Fibroblast of peridontal ligament (primary cell): ENCODE results near the gene SLC8A1.

Experiments used
- DNase-seq: peaks from one replicate; pipeline ENCODE4 v3.0.0-alpha.2; 2010; ENCODE audit errors: extremely low read depth

SLC8A1 gene

DNA sequence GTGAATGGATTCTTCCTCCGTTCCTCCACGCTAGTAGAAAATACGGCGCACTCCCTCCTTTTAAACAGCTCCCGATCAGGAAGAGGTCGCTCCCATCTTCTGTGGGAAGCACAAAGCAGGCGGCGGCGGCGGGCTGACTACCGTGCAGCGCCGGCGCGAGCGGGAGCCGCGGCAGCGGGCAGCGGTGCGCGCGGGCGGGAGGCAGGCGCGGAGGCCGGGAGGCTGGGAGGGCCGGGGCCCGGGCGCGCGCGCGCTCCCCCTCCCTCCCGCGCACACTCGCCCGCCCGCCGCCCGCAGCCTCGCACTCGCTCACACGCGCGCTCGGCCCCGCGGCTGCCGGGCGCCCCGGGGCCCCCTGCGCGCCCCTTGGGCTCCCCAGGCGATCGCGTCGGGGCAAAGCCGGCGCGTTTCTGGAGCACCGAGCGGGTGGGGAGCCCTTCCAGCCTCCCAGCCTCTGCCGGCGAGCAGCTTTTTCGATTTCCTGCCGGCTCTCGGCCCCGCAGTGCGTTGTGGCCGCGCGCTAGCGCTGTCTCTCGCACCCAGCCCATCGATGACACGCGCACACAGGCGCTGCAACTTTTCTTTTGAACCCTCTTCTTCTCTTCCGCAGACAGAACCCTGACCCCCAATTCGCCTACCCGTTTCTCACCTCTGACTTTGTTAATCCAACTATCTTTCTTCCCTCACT is at the start of gene SLC8A1:
Gene SLC8A1 (minus strand): TSS at position 173 of the 688 bp plus-strand sequence.
- DNase-seq, result no peak

DNA sequence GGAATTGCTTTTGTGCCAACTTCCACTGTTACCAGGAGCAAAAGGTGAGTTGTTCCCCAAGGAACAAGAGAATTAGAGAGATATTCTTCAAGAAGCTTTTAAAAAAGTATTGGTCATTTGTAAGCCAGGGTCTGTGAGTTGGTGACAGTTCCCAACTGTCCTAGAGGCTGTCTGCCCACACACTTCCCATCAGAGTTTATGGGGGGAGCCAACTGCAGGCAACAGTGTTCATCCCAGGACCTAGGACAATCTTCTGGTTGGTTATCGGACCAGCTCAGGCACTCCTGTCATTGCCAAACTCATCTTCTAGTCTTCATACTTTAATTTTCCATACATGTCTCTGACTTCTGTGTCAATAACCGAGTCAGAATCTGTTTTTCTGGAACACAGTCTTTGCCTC is 47.5 kb upstream of the SLC8A1 start:
- DNase-seq, result no peak

DNA sequence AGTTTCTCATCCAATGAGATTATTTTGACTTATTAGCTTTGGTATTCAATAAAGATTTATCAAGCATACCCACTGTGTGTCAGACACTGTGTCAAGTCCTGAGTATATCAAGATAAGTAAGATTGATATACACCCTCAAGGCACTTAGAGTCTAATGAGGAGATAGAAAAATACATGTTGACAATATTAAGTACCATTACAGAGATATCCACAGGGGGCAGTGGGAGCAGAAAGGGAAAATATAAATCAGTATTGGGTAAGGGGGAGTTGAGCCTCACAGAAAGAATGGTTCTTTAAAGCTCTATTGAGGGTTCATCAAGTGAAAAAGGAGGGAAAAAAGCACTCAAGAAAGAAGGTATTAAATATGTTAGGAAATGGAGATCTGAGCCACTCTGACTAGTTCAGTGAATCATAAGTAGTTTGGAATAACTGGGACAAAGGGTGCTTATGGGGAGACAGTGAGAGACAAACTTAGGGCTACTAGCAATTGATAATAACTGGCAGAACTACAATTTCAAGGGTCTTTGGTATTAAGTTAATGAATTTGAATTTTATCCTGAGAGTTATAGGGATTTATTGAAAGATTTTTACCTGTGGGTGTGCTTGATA is 45.5 kb upstream of the SLC8A1 start:
- DNase-seq, result peak; percentile 25

DNA sequence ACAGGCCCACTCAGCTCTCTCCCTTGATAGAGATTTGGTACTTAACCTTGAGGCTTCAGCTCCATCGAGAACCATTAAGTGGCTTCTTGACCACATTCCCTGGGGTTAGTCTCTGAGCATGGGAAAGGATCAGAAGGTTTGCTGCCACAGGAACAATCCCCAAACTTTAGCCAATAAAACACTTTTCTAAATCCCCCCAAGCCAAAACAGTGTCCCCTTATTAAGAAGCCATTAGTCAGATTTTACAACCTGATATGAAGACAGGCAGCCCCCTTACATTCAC is 37.7 kb upstream of the SLC8A1 start:
- DNase-seq, result no peak

DNA sequence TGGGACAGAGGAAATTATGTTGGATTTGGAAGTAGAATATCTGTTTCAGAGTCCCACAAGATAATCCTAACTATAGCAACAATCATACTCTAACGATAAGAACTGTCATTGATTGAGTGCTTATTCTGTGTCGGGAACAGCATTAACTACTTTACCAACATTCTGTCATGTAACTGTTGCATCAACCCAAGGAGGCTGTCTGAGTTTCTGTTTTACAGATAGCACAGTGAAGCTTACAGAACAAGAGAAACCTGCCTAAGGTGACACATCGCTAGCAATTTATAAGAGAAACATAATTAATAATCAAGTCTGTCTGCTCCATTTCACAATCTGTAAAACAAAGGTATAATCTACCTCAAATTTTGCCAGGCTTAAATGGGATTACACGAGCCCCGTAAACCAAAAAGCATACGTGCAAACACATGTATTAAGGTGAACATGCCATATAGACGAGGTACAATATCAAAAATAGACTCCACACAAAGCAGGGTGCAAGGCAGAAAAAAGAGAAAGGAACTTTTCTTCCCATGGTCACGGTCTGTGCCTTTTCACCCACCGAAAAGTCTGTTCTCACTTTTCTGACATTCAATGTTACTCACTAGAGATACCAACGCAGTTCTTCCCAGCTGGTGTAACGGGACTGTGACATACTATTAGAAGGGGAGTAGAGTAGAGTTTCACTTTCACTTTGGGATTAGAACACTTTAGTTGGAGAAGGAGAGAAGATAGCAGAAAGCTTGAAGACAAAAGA is 37.2 kb upstream of the SLC8A1 start:
- peak; percentile 56 for DNase-seq

DNA sequence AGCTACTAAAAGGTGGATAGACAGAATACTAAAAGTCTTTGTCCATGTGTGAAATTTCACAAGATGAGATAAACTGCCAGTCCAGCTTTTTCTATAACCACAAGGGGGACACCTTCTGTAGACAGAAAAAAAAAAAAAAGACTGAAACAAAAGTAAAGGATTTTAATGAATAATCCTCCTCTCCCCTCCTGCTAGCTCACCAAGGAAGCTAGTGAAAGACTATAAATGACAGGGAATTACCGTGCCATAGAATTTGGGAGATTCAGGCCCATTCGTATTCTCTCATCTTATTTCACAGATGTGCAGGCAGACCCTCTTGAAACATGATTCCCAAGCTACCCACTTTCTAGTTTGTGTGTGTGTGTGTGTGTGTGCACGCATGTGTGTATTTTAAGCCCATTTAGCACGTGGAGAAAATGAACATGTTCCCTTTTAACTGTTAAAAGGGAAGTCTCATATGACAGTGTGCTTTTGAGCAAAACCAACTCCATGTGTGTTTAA is 36.3 kb upstream of the SLC8A1 start:
- DNase-seq, result peak; percentile 69

DNA sequence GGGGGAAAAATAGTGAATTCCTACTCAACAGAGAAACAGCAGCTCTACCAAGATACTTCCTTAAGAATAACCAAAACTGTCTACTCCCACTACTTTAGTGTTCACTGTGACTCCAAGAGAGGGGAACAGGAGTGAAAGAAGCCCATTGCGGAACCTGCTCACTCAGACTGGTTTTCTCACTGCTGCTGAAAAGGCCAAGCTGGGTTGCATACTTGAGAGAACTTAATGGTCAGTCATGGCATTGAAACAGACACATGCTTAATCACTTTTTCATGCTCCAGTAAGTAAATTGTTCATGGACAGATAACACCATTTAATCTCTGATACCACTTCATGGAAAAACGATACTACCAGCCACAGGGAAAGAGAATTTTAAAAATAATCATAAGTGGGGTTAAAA is 35.7 kb upstream of the SLC8A1 start:
- DNase-seq, result no peak

DNA sequence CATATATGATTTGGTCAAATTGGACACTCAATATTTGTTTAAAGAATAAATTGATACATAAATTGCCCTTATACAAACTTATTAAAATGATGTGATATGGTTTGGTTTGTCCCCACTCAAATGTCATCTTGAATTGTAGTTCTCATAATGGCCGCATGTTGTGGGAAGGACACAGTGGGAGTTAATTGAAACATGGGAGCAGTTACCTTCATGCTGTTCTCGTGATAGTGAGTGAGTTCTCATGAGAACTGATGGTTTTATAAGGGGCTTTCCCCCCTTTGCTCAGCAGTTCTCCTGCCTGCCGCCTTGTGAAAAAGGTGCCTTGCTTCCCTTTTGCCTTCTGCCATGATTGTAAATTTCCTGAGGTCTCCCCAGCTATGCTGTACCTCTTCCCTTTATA is 34.0 kb upstream of the SLC8A1 start:
- no peak for DNase-seq

DNA sequence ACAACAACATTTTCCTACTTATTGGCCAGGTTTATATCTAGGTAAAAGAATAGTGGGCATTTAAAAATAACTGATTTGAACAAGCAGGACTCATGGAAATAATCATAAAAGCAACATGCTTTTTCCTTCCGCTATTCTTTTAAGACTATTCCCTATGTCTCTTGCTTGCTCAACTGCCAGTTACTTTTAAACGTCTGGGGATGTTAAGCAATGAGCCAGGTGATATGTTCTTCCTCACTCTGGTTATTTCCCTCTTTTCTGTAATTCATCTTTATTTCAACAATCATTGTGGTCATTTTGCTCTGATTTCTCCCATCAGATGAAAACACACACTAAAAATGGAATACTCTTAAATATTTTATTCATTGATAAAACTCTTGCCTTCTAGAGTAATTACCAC is 33.4 kb upstream of the SLC8A1 start:
- DNase-seq, result no peak

DNA sequence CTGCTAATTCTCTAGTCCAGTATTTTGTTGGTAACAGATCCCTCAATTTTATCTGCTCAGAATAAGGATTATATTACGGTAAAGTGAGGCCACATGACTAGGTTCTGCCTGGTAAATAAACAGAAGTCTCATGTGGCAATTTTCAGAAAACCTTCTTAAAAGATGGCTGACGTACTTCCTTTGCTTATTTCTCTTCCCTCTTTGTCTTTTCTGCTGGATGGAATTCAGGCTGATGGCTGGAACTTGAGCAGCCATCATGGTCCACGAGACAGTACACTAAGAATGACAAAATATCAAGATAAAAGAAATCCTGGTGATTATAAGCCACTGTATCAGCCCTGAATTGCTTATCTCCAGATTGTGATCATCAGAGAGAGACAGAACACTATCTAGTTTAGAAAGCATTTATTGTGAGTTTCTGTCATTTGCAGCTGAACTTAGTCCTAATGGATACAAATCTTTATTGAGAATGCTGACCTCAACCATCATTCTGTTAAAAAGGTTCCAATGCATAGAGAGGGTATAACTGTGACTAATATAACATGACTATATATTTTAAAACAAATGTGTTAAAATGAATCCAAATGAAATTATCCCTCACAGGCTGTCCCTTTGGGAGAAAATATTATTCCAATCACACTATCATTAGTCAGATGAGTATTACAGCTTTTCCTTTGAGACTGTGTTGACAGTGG is 31.8 kb upstream of the SLC8A1 start:
- DNase-seq, result no peak

DNA sequence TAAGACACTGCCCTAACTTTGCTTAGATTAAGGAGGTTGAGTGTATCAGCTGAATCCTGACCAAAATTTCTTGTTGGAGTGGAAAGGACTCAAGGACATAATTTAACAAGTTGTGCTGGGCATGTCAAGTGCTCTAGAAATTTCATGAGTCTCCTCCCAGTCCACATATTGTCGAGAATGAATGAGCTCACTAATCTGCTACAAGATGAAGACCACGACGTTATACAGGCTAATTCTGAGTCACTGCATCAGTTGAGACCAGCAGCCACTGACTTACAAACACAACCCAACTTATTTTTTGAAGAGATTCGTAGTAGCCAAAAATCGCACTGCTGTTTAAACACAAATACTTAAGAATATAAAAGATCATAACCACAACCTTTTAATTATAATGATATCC is 28.7 kb upstream of the SLC8A1 start:
- DNase-seq, result no peak

DNA sequence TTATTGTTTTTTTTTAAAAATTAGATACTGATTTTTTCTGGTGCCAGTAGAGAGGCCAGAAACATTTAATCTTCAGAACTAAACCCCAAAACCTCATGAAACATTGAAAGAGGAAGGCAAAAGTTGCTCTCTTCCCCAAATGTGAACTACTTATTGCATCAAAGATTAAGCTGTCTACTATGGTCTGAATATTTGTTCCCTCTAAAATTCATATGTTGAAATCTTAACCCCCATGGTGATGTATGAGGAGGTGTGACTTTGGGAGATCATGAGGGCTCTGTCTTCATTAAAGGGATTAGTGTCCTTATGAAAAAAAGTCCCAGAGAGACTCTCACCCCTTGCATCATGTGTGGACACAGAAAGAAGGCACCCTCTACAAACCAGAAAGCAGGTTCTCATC is 28.2 kb upstream of the SLC8A1 start:
- no peak for DNase-seq

DNA sequence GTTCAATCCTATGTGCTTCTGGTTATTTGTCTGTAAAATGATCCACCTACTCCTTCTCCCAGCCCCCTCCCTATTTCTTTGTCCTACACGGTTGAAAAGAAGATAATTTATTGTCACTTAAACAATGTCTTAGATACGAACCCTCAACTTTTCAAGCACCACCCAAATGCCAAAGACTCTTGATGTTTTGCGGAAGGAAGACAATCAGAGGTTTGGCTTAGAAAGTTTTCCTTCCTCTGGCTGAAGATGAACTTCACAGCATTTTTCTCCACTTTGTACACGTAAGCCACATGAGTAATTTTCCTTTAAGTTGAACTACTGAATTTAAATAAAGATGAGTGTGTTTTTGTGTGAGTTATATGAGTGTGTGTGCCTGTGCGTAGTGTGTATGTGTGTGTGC is 25.5 kb upstream of the SLC8A1 start:
- no peak for DNase-seq

DNA sequence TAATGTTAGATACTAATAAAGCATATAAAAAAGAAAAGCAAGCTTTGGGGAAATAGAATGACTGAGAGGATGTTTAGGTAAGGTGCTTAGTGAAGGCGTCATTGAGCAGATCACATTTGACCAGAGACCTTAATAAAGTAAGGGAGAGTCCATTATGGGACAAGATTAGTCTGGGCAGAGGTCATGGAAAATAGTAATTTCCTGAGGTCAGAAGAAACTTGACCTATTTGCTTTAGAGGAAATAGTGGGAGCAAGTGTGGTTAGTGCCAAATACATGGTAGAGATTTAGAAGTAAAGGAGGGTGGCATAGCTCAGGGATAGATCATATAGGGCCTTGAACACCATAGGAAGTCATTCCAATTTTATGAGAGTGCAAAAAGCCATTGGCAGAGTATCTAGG is 24.5 kb upstream of the SLC8A1 start:
- no peak for DNase-seq

DNA sequence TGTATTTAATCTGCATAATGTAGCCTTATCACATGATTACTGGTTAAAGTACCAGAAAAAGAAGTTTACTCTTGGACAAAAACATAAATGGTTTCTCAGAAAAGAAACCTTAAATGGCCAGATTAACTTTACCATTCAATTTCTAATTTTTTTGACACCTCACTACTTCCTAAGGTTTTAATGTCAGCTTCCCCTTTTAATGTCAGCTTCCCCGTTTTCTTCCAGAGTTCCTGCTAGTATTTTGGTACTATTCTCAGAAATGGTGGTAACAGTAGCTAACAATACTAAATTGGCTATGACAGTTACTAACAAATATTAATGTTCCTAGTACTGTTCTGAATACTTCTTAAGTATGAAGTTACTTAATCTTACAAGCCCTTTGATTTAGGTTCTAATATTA is 22.4 kb upstream of the SLC8A1 start:
- no peak for DNase-seq

DNA sequence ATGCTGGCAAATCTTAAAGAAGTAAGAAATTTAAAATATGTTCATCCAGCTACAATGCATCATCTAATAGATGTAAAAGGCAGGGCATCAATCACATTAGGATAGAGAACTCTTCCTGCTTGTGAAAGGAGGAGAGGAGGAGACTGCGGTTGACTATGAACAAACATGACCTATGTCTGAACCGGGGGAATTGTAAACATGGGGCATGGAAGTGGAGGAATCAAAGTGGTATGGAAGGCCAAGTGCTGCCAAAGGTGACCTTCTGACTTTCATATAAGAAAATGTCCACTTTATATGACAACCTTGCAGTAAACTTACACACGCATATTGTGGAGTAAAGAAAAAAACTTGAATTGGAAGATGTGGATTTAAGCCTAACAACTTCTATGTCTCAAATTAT is 20.0 kb upstream of the SLC8A1 start:
- DNase-seq, result no peak

DNA sequence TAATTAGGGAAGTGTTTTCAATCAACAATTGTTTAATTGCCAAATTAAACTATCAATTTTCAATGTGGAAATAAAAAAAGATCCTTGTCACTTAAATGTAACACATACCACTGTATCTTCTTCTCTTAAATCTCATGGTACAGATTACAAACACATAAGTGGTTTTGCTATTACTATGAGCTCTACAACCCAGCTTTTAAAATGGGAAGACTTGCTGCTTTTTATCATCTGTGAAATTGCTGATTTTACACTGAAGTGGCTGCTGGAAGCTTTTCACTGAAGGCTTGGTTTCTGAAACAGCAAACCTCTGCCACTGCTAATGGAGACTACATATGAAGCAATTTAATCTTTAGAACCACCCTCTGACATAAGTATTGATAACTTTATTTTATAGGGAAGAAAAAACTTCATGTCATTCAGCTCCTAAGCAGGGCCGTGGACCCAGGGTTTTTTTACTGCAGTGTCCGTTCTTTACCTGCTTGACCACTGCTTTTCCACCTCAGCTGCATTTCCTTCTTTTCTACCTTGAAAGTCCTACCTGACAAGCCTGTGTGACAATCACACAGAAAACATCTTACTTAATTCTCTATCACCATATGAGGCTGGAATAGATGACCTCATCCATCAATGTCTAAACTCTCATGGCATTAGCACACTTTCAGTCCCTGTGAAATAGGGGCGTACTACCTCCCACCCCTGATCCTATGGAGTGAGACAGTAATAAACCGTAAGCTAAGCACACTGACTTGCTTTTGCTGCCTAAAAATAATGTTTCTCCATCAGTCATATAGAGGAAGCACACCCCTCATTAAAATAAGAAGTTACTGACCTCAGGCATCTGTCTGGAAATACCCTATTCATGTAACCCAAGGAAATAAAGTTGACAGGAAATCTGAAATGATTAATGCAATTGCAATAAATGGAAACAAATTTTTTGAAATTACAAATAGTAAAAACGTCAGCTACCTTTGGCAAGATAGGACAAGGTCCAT is 19.2 kb upstream of the SLC8A1 start:
- no peak for DNase-seq

DNA sequence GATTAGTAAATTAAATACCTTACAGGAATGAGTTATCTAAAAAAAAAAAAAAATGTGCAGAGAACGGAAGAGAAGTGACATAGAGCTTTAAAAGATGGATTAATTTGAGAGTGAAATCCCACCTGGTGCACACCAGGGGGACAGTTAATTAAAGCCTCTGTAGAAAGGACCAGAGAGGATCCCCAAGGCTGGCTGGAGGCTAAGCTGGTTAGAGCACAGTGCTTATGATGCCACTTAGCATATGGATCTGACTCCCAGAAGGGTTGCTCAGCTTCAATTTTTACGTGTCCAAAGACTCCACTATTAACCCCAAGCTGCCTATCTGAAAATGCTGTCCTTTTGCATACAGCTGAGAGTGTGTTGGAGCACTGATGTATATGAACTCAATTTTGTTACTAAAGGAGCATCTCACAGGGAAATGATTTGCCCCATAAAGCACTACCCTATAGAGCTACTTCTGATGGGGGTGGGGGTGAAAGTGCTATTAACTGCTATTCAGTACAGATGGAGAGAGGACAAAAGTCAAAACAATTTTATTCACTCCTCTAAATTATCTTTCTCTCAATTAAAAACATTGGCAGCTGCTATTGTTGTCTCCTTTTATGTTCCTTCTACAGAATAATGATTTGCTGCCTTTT is 15.2 kb upstream of the SLC8A1 start:
- no peak for DNase-seq

DNA sequence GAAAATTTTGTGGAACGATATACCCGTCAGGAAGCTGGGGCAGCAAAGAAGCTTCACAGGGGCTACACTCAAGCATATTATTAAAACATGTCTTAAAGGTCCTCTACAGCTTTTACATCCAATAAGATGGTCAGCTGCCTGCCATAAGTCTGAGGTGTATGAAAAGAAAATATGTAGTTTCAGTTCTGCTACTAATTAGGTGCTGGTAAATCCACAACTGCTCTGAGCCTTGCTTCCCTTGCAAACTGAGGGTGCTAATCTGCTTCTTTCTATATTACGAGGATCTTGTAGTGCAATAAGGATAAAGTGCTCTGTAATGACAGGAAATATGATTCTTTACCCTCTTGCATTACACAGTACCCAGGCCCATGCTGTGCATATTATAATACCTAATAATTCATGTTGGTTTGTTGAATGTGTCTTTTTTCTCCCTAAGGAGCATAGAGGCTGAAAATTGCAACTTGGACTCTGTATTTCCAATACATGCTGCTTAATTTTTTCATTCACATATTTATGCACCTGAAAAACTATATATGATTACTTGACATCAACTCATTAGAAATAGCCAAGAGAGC is 14.5 kb upstream of the SLC8A1 start:
- no peak for DNase-seq

DNA sequence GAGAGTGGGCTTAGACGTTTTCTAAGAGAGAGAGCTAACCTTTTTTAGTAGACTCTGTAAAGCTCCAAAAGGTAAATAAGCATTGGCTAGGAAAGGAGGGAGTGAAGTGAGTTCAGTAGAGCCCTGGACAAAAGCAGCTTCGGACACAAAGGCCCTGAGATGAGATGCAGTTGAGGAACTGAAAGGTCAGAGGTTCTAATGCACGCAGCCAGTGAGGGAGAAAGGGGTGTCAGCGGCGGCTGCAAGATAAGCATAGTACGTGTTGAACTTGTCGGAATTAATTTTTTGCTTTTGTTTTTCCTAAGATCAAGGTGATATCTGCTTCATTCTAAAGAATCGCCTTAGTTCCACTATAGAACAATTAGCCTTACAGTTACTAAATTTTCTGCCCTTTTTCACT is 11.2 kb upstream of the SLC8A1 start:
- DNase-seq, result no peak
